Measurements from ENCODE around the gene ZC3H14.
"Not testable (repeated sequence)": the region's sequence is repeated elsewhere in the genome, so short reads cannot be mapped to it uniquely, and the experiment has no call there.

The ZC3H14 gene, protein sequence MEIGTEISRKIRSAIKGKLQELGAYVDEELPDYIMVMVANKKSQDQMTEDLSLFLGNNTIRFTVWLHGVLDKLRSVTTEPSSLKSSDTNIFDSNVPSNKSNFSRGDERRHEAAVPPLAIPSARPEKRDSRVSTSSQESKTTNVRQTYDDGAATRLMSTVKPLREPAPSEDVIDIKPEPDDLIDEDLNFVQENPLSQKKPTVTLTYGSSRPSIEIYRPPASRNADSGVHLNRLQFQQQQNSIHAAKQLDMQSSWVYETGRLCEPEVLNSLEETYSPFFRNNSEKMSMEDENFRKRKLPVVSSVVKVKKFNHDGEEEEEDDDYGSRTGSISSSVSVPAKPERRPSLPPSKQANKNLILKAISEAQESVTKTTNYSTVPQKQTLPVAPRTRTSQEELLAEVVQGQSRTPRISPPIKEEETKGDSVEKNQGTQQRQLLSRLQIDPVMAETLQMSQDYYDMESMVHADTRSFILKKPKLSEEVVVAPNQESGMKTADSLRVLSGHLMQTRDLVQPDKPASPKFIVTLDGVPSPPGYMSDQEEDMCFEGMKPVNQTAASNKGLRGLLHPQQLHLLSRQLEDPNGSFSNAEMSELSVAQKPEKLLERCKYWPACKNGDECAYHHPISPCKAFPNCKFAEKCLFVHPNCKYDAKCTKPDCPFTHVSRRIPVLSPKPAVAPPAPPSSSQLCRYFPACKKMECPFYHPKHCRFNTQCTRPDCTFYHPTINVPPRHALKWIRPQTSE

DNA sequence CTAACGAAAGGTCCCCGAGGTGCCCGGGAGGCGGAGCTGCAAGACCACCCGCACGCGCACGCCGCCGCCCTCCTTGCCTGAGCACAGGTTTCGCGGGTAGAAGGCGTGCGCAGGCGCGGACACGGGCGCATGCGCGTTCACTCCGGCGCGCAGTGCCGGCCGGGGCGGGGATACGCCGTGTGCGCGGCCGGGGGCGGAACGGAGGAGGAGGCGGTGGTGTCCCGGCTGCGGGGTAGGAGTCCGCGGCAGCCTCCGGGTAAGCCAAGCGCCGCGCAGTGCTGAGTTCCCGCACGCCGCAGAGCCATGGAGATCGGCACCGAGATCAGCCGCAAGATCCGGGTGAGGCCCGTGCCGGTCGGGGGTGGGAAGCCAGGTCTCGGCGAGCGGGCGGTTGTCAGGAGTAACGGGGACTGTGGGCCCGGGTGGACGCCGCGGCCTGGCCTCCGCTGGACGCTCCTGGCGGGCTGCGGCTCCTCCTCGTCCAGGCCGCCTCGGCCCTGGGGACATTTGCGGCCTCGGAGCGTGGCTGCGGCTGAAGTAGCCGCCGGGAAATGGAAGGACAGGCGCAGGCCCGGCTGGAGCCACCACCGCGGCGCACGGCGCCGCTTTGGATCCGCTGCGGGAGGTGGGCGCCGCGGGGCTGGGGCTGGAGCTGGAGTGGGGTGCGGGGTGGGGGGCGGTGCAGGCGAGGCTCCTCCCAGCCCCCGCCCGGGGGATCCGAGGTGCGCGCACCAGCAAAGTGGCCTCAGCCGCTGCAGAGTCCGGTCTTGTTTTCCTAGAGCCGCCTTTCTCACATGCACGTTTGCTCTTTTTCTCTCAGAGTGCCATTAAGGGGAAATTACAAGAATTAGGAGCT lies at the start of gene ZC3H14:
TSS of gene ZC3H14 (plus strand) at position 207 of the 856 bp plus-strand sequence. CDS start at position 304, 97 bp downstream.
- peak; percentile 80 for DNase-seq (ENCODE audit: low read depth)

DNA sequence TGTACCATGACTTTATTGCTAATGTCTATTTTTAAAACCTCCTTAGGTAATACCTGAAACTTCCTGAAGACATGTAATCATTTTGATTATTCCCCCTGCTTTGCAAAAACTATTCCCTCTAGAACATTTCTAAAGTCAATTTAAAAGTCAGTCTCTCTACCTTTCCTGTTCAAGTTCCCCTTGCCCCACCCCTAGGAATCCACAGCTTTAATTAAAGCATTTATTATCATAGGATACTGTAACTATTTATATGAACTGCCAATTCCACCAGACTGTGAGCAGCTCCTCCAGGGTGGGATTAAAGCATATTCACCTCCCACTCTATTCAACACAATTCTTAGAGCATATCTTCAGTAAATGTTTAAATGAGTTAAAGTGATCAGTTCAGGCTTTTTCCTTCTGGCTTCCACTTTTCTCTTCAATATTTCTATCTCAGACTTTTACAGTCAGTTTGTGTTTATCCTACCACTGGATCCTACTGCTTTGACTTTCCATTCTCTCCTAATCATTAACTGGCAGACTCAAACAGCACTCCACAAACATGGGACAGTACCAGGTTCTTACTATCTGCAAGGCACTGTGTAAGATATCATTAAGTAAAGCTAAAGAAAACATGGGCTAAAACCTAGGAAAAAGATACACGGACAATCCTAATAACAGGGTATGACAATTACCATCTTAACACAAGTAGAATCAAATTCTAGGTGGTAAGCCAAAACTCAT lies 47.2 kb upstream of the ZC3H14 start:
- no peak for DNase-seq (ENCODE audit: low read depth)

DNA sequence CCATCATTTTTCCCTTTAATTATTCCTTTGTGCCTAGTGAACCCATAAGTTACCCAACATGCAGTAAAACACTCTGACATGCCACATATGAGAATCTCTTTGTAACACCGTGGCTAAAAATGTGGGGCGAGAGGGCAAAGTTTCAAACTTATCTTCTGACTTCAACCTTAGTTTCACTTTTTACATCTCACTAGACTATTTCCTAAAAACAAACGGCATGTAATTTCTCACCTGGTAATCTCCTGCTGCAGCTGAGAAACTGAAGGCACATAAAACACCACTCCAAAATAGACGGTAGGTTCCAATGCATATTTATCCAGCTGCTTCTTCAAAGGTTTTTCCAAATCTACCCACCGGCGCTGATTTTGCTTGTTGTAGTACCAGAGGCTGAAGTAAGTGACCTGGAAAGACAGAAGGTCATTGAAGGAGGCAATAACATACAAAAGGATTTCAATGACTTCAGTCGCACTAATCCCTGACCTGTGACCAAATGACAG lies 45.9 kb upstream of the ZC3H14 start:
- DNase-seq (ENCODE audit: low read depth) = no peak

DNA sequence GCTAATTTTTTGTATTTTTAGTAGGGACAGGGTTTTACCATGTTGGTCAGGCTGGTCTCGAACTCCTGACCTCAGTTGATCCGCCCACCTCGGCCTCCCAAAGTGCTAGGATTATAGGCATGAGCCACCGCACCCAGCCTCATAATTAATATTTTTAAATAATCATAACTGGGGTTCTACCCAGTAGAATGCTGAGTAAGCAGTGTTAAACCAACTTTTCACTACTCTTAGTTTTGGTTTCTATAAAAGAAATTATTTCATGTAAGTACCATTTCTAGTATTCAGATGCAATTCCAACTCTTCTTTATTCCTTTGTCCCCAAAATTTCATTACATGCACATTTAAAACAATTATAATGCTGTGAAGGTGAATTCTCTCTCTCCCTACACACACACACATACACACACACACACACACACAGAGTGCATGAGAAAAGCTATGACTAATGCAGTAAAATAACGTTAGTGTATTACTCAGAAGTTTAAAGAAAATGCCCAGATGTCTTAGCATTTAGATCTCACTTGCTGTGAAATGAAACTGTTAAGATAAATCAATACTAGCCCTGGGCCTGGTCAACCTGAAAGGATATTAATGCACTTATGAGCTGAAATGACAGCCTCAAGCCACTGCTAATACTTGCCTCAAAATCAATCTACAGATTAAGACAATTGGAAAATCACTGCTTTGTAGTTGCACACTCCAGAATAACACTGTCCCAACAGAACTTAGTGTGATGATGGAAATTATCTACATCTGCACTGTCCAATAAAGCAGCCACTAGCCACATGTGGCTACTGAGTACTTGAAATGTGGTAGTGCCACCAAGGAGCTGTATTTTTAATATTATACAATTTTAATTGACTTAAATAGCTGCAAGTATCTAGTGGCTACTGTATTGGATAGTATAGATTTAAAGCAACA lies 44.0 kb upstream of the ZC3H14 start:
- no peak for DNase-seq (ENCODE audit: low read depth)

DNA sequence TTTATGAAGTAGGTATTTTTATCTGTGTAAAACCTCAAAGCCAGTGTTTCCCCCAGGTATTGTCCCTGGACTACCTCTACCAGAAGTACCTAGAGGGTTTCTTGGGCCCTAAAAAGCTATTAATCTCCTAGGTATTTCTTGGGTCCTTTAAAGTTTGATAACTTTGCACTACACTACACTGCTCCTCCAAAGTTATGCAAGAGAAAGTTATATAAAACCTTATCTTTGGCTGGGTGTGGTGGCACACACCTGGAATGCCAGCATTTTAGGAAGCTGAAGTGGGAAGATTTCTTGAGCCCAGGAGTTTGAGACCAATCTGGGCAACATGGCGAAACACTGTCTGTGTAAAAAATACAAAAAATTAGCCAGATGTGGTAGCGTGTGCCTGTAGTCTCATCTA lies 42.9 kb upstream of the ZC3H14 start:
- no peak for DNase-seq (ENCODE audit: low read depth)

DNA sequence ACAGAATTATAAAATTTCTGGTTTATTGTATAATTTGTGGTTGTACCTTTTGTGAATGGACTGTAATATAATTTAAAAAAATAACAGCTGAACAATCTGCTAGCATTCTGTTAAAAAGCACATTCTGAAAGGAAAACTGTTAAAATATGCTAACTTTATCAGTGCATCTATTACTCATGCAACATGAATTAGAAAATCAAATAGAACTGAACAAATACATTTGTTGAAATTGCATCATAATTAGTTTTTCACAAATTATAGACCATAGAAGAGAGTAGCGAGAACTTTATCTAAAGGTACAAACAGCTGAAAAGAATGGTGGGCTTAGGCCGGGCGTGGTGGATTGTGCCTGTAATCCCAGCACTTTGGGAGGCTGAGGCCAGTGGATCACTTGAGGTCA lies 41.0 kb upstream of the ZC3H14 start:
- no peak for DNase-seq (ENCODE audit: low read depth)

DNA sequence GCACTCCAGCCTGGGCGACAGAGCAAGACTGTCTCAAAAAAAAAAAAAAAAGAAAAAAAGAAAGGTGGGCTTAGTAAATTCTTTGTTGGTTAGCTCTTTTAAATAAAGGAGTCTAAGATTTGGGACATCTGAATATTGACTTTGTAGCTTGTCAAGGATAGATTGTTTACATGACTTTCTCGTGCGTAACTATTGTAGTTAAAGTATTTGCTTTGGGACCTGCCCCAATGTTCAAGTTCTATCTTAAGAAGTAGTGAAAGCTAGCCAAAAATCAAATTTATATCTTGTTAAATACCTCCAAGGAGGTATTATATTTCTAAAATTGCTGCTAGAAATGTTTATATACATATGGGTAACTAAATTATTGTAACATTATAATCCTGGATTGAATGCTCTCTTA lies 40.4 kb upstream of the ZC3H14 start:
- no peak for DNase-seq (ENCODE audit: low read depth)

DNA sequence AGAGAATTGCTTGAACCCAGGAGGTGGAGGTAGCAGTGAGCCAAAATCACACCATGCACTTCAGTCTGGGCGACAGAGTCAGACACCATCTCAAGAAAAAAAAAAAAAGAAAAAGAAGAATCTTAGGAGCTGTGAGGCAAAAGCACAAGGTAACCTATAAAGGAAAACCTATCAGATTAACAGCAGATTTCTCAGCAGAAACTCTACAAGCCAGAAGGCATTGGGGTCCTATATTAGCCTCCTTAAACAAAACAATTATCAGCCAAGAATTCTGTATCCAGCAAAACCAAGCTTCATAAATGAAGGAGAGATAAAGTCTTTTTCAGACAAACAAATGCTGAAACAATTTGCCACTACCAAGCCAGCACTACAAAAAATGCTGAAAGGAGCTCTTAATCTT lies 32.9 kb upstream of the ZC3H14 start:
- DNase-seq (ENCODE audit: low read depth) = not testable (repeated sequence)

DNA sequence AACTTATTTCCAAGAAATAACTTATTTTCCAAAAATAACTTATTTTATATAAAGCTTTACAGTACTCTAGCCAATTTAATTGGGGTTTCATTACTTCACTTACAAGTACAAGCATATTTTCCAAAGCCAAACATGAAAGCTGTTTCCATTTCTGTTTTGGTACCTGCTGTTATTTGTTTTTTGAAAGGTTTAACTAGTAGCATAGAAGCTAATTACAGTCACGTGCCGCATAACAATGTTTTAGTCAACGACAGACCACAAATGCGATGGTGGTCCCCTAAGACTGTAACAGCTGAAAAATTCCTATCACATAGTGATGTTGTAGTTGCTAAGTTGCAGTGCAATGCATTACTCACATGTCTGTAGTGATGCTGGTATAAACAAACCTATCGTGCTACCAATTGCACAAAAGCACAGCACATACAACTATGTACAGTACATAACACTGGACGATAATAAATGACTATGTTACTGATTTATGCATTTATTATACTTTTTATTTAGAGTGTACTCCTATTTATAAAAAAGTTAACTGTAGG lies 29.7 kb upstream of the ZC3H14 start:
- DNase-seq (ENCODE audit: low read depth) = no peak

DNA sequence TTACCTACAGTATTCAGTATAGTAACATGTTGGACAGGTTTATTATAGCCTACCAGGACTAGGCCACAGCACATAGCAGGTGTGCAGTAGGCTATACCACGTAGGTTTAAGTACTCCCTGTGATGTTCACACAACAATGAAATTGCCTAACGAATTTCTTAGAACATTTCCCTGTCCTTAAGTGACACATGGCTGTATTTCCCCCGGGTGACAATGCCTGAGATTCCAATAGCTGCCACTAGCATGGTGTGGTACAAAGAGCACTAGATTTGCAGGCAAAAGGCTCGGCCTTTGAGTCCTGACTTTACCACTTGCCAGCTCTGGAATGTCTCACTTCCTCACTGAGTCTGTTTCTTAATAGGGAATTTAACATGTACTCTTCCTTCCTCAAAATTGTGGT lies 27.7 kb upstream of the ZC3H14 start:
- no peak for DNase-seq (ENCODE audit: low read depth)

DNA sequence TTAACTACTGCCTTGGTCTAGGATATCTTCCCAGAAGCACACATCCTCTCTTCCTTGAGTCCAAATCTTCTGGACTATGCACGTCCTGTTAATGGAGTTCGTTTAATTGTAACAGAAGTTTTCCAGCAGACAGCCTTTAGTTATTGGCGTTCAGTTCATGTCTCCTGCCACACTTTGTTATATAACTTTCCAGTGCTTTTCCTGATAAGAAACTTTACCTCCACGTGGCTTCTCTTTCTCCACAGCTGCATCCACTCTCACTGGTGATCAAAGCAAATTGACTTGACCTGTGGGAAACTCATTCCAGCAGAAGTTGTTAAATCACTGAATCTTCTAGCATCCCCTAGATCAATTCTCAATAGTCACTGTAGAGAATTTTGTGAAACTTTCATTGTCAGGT lies 27.0 kb upstream of the ZC3H14 start:
- DNase-seq (ENCODE audit: low read depth) = no peak

DNA sequence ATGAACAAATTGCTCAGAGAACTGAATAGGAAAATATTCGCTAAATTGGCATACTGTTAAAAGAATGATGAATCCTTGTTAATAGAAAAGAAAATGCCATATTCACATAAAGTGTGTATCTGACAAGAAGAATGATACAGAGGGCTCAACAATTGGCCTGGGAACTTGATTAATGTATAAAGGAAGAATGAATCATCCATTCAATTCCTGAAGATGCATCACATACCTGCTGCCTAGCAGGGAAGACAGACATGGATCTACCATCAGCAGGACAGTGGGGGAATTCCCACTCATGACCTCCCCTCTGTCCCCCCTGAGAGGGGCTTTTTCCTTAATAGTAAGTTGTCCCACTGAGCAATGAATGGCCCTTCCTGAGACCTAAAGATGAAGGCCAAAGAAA lies 21.5 kb upstream of the ZC3H14 start:
- no peak for DNase-seq (ENCODE audit: low read depth)

DNA sequence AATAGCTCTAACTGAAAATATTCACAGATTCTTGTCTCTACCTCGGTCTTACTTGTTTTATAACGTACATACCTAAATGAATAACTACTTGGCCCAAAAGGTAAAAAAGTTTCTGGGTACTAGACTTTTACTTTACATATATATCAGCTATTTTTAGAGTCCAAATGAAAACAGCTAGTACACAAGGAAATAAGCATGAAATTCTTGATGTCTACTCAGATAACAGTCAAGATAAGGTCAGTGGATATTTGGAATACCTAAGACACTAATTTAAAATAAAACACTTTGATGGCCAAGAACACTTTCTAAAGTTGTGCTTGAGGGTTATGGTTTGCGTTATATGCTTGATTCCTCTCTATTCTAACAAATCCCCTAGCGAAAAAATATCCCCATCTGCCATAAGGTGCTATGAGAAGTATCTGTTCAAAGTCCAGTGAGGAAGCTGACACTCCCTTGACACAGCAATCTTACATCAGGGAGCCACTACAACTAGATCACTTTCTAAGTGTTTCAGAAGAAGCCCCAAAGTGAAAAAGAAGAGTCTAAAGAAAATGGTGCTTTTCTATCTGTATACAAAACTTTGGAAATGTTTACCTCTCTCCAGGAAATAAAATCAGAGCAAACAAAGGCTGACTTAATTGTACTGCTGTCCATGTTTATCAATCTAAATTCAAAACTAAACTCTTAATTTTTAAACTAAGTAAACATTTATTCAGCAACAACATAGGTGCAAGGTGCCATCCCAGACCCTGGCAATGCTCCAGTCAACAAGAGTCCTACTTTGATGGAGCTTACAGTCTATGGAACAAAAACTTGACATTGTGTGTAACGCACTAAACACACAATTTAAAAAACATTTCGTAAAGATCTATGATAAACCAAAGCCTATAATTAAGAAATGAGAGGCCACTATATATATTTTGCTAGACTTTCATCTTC lies 19.7 kb upstream of the ZC3H14 start:
- DNase-seq (ENCODE audit: low read depth) = no peak

DNA sequence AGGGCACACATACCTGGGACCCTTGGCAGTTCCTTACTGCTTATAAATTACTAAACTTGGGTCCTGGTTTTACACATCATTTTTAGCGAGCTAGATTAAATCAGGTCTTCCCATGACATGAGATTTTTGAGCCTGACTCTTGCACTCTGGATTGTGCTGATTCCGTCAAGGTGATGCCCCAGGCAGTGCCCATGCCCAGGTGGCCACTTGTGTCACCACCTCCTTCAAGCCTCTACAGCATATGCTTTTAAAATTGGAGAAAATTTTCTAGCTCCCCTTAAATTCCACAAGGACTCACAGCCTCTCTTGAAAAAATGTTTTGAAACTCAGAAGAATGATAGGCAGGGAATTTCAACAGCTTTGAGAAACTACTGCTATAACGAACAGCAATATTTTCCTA lies 17.6 kb upstream of the ZC3H14 start:
- no peak for DNase-seq (ENCODE audit: low read depth)

DNA sequence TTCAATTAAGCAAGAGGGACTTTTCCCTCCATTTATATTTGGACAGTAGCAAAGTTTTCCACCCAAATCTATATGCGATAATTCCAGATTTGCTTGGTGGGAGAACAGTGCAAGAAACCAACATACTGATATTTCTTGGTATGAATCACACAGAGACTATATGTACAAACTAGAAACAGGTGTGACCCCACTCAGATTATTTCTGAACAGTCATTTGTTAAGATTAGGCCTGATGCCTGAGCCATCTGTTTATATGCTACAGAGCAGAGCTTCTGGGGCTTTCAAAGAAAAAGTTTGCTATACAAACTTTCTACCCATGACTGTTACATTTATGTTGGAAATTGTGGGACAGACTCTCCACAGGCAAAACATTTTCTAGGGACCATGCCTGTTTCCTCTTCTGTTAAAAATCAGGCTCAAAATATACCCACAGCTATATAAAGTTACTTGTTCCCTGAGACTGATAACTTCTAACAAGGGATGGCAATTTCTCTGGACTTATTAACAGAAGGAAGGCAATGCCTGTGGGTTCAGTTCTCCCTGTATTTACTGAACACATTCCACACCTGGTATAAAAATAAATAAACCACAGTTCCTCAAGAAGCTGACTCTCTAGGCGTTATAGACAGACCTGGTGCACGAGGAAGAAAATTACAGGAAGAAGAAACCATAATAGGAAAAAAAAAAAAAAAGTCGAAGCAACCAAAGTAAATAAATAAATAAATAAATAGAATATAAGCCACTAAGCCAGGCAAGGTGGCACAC lies 16.0 kb upstream of the ZC3H14 start:
- no peak for DNase-seq (ENCODE audit: low read depth)

DNA sequence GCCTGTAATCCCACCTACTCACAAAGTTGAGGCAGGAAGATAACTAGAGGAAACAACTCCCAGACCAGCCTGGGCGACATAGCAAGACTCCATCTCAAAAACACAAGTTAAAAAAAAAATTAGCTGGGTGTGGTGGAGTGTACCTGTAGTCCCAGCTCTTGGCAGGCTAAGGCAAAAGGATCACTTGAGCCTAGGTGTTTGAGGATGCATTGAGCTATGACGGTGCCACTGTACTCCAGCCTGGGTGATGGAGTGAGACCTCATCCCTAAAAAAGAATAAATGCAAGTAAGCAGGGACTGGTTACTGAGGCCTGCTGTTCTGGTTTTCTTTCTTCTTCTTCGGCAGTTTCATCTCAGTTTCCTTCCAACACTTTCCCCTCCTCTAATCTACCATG lies 15.5 kb upstream of the ZC3H14 start:
- DNase-seq (ENCODE audit: low read depth) = no peak

DNA sequence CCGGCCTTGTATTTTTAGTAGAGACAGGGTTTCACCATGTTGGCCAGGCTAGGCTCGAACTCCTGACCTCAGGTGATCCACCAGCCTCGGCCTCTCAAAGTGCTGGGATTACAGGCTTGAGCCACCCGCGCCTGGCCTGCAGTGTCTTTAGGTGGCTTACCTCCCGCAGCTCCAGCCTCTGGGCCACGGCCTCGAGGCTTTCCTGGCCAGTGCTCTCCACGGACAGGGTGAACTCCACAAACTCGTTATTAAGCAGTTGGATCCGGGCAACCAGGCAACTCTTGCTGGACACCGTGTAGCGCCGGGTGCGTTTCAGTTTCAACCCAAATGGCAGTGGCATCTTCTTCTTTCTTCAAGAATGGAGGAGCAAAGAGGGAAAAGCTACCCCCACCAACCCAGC lies 12.8 kb upstream of the ZC3H14 start:
- no peak for DNase-seq (ENCODE audit: low read depth)

DNA sequence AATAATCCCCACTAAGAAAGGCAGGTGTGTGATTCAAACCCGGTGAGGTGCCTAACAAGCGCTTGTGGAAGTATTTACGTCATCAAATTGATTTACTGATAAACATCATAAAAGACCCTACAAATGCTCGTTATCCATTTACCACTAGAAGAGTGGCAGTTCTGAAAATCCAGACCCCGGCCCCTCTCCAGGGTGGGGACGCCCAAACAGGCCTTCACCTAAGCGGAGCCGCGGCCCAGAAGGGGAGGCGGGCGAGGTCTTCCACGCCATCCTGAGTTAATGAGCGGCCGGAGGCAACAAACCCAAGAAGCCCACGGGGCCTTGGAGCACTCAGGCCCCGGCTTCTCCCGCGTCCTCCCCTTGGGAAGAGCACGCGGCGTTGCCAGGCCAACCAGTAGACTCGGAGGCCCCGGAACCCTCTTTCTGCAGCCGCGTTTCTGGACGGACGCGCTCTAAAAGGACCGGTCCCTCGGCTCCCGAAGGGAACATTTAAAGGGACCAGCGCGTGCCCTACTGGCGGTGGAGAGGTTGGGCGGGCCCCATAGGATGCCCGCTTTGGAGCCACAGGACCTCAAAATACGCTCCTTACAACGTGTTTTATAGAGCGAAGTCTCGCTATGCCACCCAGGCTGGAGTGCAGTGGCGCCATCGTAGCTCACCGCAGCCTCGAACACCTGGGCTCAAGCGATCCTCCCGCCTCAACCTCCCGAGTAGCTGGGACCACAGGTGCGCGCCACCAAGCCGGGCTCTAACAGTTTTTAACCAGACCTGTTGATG lies 11.6 kb upstream of the ZC3H14 start:
- DNase-seq (ENCODE audit: low read depth) = peak; percentile 39

All from stimulated activated CD8-positive, alpha-beta memory T cell treated with anti-CD3 and anti-CD28 coated beads, Interleukin-4, amount 100 ng/mL, for 24 hours (primary cell).